Vagina (tissue), 2 donors: Measurements from ENCODE around the gene ABCC1.

ENCODE experiments used
- POLR2A ChIP-seq, 2 donors: fragments of 450-650 bp; IDR thresholded peaks; one replicate each; pipeline ENCODE4 v1.6.1; 2017; ENCODE audit warnings: antibody characterized with exemption in 2 of 2, mild to moderate bottlenecking in 2 of 2, moderate library complexity in 2 of 2
- POLR2AphosphoS5 ChIP-seq, 2 donors: sonication (generic); formaldehyde crosslinking; IDR thresholded peaks; one replicate each; pipeline ENCODE4 v1.9.0; 2017; ENCODE audit warnings: antibody characterized with exemption in 2 of 2, mild to moderate bottlenecking in 2 of 2, low read depth in 1 of 2; ENCODE audit not compliant: insufficient read depth in 1 of 2
- TF ChIP-seq, protein P1 (sequence below), 3 experiments: fragments of 450-650 bp in 2 of 3; fragments of 200-600 bp in 1 of 3; sonication (generic) in 1 of 3; IDR thresholded peaks; one replicate each; pipeline ENCODE4 v1.5.1; 2017 to 2019; ENCODE audit warnings: antibody characterized with exemption in 3 of 3, mild to moderate bottlenecking in 2 of 3, moderate library complexity in 2 of 3

DNA sequence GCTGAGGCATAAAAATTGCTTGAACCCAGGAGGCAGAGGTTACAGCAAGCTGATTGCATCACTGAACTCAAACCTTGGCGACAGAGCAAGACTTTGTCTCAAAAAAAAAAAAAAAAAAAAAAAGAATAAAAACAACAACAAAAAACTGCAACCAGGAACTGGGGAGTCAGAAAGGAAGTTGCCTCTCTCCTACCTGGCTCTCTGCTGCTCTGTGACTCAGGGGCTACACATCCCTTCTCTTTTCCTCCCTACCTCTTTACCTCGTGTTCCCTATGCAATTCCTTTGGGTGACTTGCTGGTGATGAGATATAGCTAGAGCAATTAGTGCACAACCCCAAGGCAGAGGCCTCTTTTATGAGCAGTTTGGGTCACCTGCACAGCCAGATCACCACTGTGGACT is 95.9 kb downstream of the ABCC1 start:
- TF ChIP-seq, protein P1, sequence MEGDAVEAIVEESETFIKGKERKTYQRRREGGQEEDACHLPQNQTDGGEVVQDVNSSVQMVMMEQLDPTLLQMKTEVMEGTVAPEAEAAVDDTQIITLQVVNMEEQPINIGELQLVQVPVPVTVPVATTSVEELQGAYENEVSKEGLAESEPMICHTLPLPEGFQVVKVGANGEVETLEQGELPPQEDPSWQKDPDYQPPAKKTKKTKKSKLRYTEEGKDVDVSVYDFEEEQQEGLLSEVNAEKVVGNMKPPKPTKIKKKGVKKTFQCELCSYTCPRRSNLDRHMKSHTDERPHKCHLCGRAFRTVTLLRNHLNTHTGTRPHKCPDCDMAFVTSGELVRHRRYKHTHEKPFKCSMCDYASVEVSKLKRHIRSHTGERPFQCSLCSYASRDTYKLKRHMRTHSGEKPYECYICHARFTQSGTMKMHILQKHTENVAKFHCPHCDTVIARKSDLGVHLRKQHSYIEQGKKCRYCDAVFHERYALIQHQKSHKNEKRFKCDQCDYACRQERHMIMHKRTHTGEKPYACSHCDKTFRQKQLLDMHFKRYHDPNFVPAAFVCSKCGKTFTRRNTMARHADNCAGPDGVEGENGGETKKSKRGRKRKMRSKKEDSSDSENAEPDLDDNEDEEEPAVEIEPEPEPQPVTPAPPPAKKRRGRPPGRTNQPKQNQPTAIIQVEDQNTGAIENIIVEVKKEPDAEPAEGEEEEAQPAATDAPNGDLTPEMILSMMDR (IDR thresholded peaks at IDR 0.05), result no peak
- TF ChIP-seq POLR2AphosphoS5 (IDR thresholded peaks at IDR 0.05; ENCODE audit: insufficient read depth in 1 of 2, low read depth in 1 of 2) (no peak), POLR2A (IDR thresholded peaks at IDR 0.05) (no peak)
